Ishikawa (cell line): ENCODE measurements around the gene EIF3J.
"Not testable (repeated sequence)": the region's sequence is repeated elsewhere in the genome, so short reads cannot be mapped to it uniquely, and the experiment has no call there.

Experiments used
- CEBPB ChIP-seq: IDR thresholded peaks from 2 replicates; pipeline ENCODE4 v1.6.1; 2012
- CREB1 ChIP-seq: IDR thresholded peaks from 2 replicates; pipeline ENCODE4 v1.6.1; 2012; ENCODE audit warnings: low read depth
- EGR1 ChIP-seq: IDR thresholded peaks from 2 replicates; pipeline ENCODE4 v1.6.1; 2012
- EP300 ChIP-seq: IDR thresholded peaks from 2 replicates; pipeline ENCODE4 v1.6.1; 2012; ENCODE audit warnings: borderline replicate concordance
- FOXM1 ChIP-seq: IDR thresholded peaks from 2 replicates; pipeline ENCODE4 v1.6.1; 2012; ENCODE audit warnings: low read depth, borderline replicate concordance
- RAD21 ChIP-seq: IDR thresholded peaks from 2 replicates; pipeline ENCODE4 v1.6.1; 2012; ENCODE audit warnings: low read depth
- REST ChIP-seq: IDR thresholded peaks from 2 replicates; pipeline ENCODE4 v1.6.1; 2012; ENCODE audit warnings: low read depth, mild to moderate bottlenecking
- TCF12 ChIP-seq: IDR thresholded peaks from 2 replicates; pipeline ENCODE4 v1.6.1; 2012; ENCODE audit warnings: low read depth
- USF1 ChIP-seq: IDR thresholded peaks from 2 replicates; pipeline ENCODE4 v1.6.1; 2012
- YY1 ChIP-seq: IDR thresholded peaks from 2 replicates; pipeline ENCODE4 v1.6.1; 2012; ENCODE audit warnings: low read depth
- ZBTB7A ChIP-seq: IDR thresholded peaks from 2 replicates; pipeline ENCODE4 v1.6.1; 2012; ENCODE audit warnings: low read depth

GRCh38 chr15:44544745-44545144 is 7.8 kb downstream of the EIF3J start:
- not testable (repeated sequence) for TF ChIP-seq CREB1, REST, TCF12, YY1, EP300, ZBTB7A, USF1, FOXM1, RAD21, EGR1
- TF ChIP-seq CEBPB: 0 out of 2 replicates have a peak, but pooled peaks have one; percentile 14
